ENCODE measurements around the gene EFHC1.

DNA sequence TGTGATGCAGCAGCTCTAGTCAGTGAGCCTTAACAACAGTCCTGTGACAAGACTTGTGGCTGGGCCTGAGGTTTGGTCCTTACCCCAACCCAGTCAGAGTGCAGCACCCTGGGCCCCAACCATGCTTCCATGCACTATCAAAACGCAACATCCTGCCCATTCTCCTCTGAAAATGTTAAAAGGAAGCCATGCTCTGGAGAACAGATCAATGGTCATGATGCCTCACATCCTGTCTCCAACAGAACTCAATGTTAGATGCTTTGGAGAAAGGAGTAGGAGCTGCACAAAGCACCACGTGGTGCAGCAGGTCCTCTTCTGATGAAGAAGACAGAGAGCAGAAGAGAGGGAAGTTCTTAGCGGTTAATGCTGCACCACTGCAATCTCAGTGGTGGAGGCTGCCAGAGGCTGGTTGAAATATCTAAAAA lies 114.8 kb downstream of the EFHC1 start:
- TF ChIP-seq POLR2AphosphoS5 (IDR thresholded peaks at IDR 0.05) (no peak), CTCF (IDR thresholded peaks at IDR 0.05) (no peak)

Data from prostate gland (tissue), 2 donors.